Spleen (tissue), 11 donors: ENCODE data around the gene DQX1. TPM values are rescaled to one million over a fixed set of nuclear protein-coding genes. Genes with fewer than 3 reads are reported as not detected.

Source experiments
- DNase-seq: peaks from one replicate; pipeline ENCODE4 v3.0.0-alpha.2; 2020
- H3K27ac ChIP-seq, 8 donors: fragments of 200-600 bp; sonication (generic) in 7 of 8; 1 replicate in 4 of 8; 2 replicates in 4 of 8; pipeline versions ENCODE4 v1.5.0 to v1.8.0; 2016 to 2021; ENCODE audit warnings: inconsistent platforms in 4 of 8, mild to moderate bottlenecking in 4 of 8, moderate library complexity in 1 of 8
- H3K27me3 ChIP-seq, 7 donors: fragments of 200-600 bp; sonication (generic) in 6 of 7; replicated peaks in 1 of 7; 1 replicate in 4 of 7; 2 replicates in 3 of 7; pipeline versions ENCODE4 v1.5.0 to v1.8.0; 2016 to 2021; ENCODE audit warnings: inconsistent platforms in 3 of 7, mild to moderate bottlenecking in 1 of 7
- H3K36me3 ChIP-seq, 6 donors: fragments of 200-600 bp; sonication (generic) in 5 of 6; 1 replicate in 4 of 6; 2 replicates in 2 of 6; pipeline versions ENCODE4 v1.5.0 to v1.8.0; 2016 to 2021; ENCODE audit warnings: inconsistent platforms in 2 of 6
- H3K4me1 ChIP-seq, 6 donors: fragments of 200-600 bp; sonication (generic) in 5 of 6; 1 replicate in 3 of 6; 2 replicates in 3 of 6; pipeline versions ENCODE4 v1.5.0 to v1.8.0; 2016 to 2021; ENCODE audit warnings: inconsistent platforms in 3 of 6
- H3K4me3 ChIP-seq, 8 donors: fragments of 200-600 bp; sonication (generic) in 7 of 8; 1 replicate in 4 of 8; 2 replicates in 4 of 8; pipeline versions ENCODE4 v1.5.0 to v1.8.0; 2016 to 2021; ENCODE audit warnings: inconsistent platforms in 4 of 8, mild to moderate bottlenecking in 4 of 8, moderate library complexity in 2 of 8
- H3K9me3 ChIP-seq, 8 donors: fragments of 200-600 bp; sonication (generic) in 7 of 8; 1 replicate in 4 of 8; 2 replicates in 4 of 8; pipeline versions ENCODE4 v1.5.0 to v1.8.0; 2016 to 2021; ENCODE audit warnings: inconsistent platforms in 4 of 8
- CTCF ChIP-seq, 11 experiments: fragments of 200-600 bp in 7 of 11; fragments of 450-650 bp in 4 of 11; sonication (generic) in 4 of 11; IDR thresholded peaks in 8 of 11; conservative IDR thresholded peaks in 3 of 11; 1 replicate in 7 of 11; 2 replicates in 4 of 11; pipeline versions ENCODE4 v1.4.0 to v1.8.0; 2016 to 2021; ENCODE audit warnings: antibody characterized with exemption in 11 of 11, inconsistent platforms in 4 of 11, mild to moderate bottlenecking in 1 of 11
- POLR2A ChIP-seq, 3 donors: fragments of 450-650 bp; IDR thresholded peaks; one replicate each; pipeline ENCODE4 v1.5.1; 2017; ENCODE audit warnings: antibody characterized with exemption in 3 of 3, mild to moderate bottlenecking in 1 of 3
- POLR2AphosphoS5 ChIP-seq, 3 donors: sonication (generic); formaldehyde crosslinking; IDR thresholded peaks; one replicate each; pipeline ENCODE4 v1.5.1; 2017; ENCODE audit warnings: antibody characterized with exemption in 3 of 3
- WGBS, 5 donors: extraction: QIAGEN DNeasy Blood & Tissue Kit in 3 of 5; methylation state at CpG; one replicate each; pipeline versions ENCODE4 v1.1.5 to v1.1.7; 2013 to 2018; 5-methylcytosine and 5-hydroxymethylcytosine counted together
- intact Hi-C: fragments of 100-400 bp; cut with DNase I; formaldehyde crosslinking; loops from one replicate; pipeline ENCODE4 v1.15.0; 2023; ENCODE audit warnings: low total_unique reads
- polyA plus RNA-seq, 3 donors: library from polyadenylated mRNA; stranded (reverse); fragments of 200-250 nt; gene quantifications; one replicate each; pipeline ENCODE4 v1.2.1, GENCODE V29; 2013
- total RNA-seq, 7 donors: library from RNA; depleted of rRNA in 3 of 7; stranded (reverse); fragments of >200 nt in 3 of 7; fragmentation: NEBNext Ultra II Directional in 4 of 7; extraction: Animal tissue kit (Norgen Biotek cat#: 25700) in 4 of 7; gene quantifications; one replicate each; pipeline versions ENCODE4 v1.1.0 to v1.2.1, GENCODE V29; 2016 to 2021
- donor health status: healthy with polysubstance abuse.
- donor health status: DM: no; HTN: no; CAD: no; lungs with moderate emphysema.
- donor health status: DM: no; HTN: no; CAD: no.
- donor health status: Bipolar disorder and iron deficiency.
- donor health status: healthy.
- donor health status: DM: no; HTN: no; CAD: no.
- donor health status: DM: yes; HTN: yes; CAD: no.

The DQX1 gene
- total and polyA plus RNA-seq, 10 donors: 0.09 to 0.52 (median 0.31) TPM; not detected in 2

DNA sequence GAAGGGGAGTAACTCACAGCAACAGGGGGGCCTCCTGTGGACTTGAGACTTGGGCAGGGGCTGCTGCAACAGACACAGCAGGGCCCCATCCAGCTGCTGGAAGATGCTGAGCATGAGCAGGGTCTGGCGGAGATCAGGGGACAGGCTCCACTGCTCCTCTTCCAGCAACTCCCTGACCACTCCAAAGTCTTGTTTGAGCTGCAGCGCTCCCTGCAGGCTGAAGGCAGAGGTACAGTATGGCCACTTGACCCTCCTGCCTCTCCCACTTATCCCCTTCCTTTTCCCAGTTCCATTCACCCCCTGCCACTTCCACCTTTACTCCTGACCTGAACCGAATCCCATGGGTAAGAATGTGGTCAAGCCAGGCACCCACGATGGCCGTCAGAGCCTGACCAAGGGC, 51.1 kb downstream of the DQX1 start:
- intact Hi-C loops: no loop called here
- H3K27ac ChIP-seq: no peak overlapping the region
- H3K4me1 ChIP-seq: peaks cover 19 to 57% (median 26%) of the 10 kb centered on the region in 6 donors
- peaks cover 0 to 70% (median 29%) of the 10 kb centered on the region in 6 donors for H3K36me3 ChIP-seq
- 81 to 91% (median 89%) methylated on average over 5 of the region's 5 CpGs for WGBS, 5 donors
- no peaks in the 10 kb centered on the region for H3K27me3 ChIP-seq
- TF ChIP-seq CTCF (IDR thresholded peaks at IDR 0.05 in 8 of 11, conservative IDR thresholded peaks at IDR 0.05 in 3 of 11) (peak in 1 of 11 experiments; percentile 19), POLR2A (IDR thresholded peaks at IDR 0.05) (no peak)
- H3K9me3 ChIP-seq: no peaks in the 10 kb centered on the region
- DNase-seq: peak; percentile 69
- no peak overlapping the region for H3K4me3 ChIP-seq

- Histone ChIP-seq H3K27ac (no peak overlapping the region), H3K27me3 (no peaks in the 10 kb centered on the region), H3K9me3 (no peaks in the 10 kb centered on the region), H3K4me3 (no peak overlapping the region), H3K36me3 (peaks cover 0 to 66% (median 27%) of the 10 kb centered on the region in 6 donors), H3K4me1 (peaks cover 18 to 53% (median 25%) of the 10 kb centered on the region in 6 donors)
- 94 to 99% (median 95%) methylated on average over 6 of the region's 6 CpGs for WGBS, 5 donors
- TF ChIP-seq POLR2A (IDR thresholded peaks at IDR 0.05) (no peak), POLR2AphosphoS5 (IDR thresholded peaks at IDR 0.05) (no peak), CTCF (IDR thresholded peaks at IDR 0.05 in 8 of 11, conservative IDR thresholded peaks at IDR 0.05 in 3 of 11) (no peak)
- intact Hi-C loops: no loop called here
- peak; percentile 69 for DNase-seq
Observed at GRCh38 chr2:74474481-74474880, 51.5 kb downstream of the DQX1 start.

DNA sequence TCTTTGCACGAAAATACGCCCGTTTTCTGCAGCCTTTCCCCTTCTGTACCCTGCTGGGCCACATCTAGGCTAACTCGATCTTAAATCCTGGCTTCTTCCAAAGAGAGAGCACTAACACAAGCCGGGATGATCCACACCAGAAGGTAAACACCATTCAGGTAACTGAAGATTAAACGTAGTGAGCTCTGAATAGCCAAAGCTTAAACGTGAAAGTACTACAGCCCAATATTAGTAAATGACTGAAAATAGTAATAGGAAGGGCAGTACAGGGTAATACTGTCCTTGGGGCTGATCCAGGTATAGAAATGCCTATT, 53.1 kb downstream of the DQX1 start:
- Histone ChIP-seq H3K27me3 (no peaks in the 10 kb centered on the region), H3K9me3 (no peaks in the 10 kb centered on the region), H3K36me3 (peaks cover 0 to 50% (median 22%) of the 10 kb centered on the region in 6 donors), H3K27ac (peak overlapping the region; percentile 77 to 93 (median 91)), H3K4me1 (peaks cover 18 to 47% (median 25%) of the 10 kb centered on the region in 6 donors), H3K4me3 (peak overlapping the region; percentile 54 to 78 (median 71))
- intact Hi-C loops: no loop called here
- 8 to 16% (median 11%) methylated on average over 7 of the region's 7 CpGs for WGBS, 5 donors
- no peak for DNase-seq
- TF ChIP-seq POLR2AphosphoS5 (IDR thresholded peaks at IDR 0.05) (no peak), CTCF (IDR thresholded peaks at IDR 0.05 in 8 of 11, conservative IDR thresholded peaks at IDR 0.05 in 3 of 11) (no peak), POLR2A (IDR thresholded peaks at IDR 0.05) (no peak)

- H3K36me3 ChIP-seq: peaks cover 0 to 44% (median 19%) of the 10 kb centered on the region in 6 donors
- peak within 1 kb of the TSS; percentile 77 to 93 (median 91) for H3K27ac ChIP-seq
- H3K4me3 ChIP-seq: peak within 1 kb of the TSS; percentile 54 to 78 (median 71)
- H3K9me3 ChIP-seq: no peaks in the 10 kb centered on the region
- DNase-seq: peak; percentile 98
- intact Hi-C loops: no loop called here
- H3K4me1 ChIP-seq: peaks cover 18 to 43% (median 25%) of the 10 kb centered on the region in 6 donors
- H3K27me3 ChIP-seq: no peaks in the 10 kb centered on the region
- 0 to 1% (median 0%) methylated on average over 55 to 66 of the region's 66 CpGs for WGBS, 5 donors
- peak in 3 of 11 experiments; percentile 10 to 31 (median 20) for TF ChIP-seq CTCF (IDR thresholded peaks at IDR 0.05 in 8 of 11, conservative IDR thresholded peaks at IDR 0.05 in 3 of 11)
- TF ChIP-seq POLR2A (IDR thresholded peaks at IDR 0.05): peak; percentile 78 to 92 (median 82)
- peak; percentile 99 to 100 (median 99) for TF ChIP-seq POLR2AphosphoS5 (IDR thresholded peaks at IDR 0.05)
Observed at GRCh38 chr2:74472086-74472944, 53.7 kb downstream of the DQX1 start, which contains the start of gene MRPL53. Gene MRPL53, minus strand, starts transcription at chr2:74472680. Its CDS starts 20 bp downstream, at chr2:74472660.
